ENCODE results near the gene MYH10. TPM values are rescaled to one million over a fixed set of nuclear protein-coding genes. Genes with fewer than 3 reads are reported as not detected.
"Not testable (repeated sequence)": the region's sequence is repeated elsewhere in the genome, so short reads cannot be mapped to it uniquely, and the experiment has no call there.

The MYH10 gene
- total RNA-seq, 1 experiment from 2014 or later, result 251 TPM

- Histone ChIP-seq H4K20me1 (ENCODE audit: control insufficient read depth, insufficient read depth, insufficient read length) (no peaks in the 10 kb centered on the region), H3K4me2 (ENCODE audit: insufficient read depth, insufficient read length, low read length) (no peak overlapping the region), H3K14ac (ENCODE audit: insufficient read depth, low read length) (no peak overlapping the region), H3K23ac (ENCODE audit: insufficient read length, low read depth, low read length) (no peak overlapping the region), H2BK5ac (ENCODE audit: insufficient read length, low read length) (no peak overlapping the region), H4K5ac (ENCODE audit: insufficient read length, low read depth, low read length) (no peak overlapping the region), H4K91ac (ENCODE audit: insufficient read length, low read depth, low read length) (no peak overlapping the region), H3K79me1 (ENCODE audit: insufficient read depth, low read depth, low read length, poor library complexity, severe bottlenecking) (no peaks in the 10 kb centered on the region), H2BK12ac (ENCODE audit: insufficient read length, low read depth, low read length) (no peak overlapping the region), H2AFZ (ENCODE audit: low read length) (no peak overlapping the region), H2BK15ac (ENCODE audit: low read depth, low read length) (no peak overlapping the region), H3K4ac (ENCODE audit: low read depth, low read length) (no peak overlapping the region), H3K79me2 (ENCODE audit: insufficient read depth, low read length) (no peaks in the 10 kb centered on the region; the same call in 1 of the 2 replicates), H3K9ac (ENCODE audit: extremely low read depth, insufficient read length, low read length) (no peak overlapping the region), H3K18ac (ENCODE audit: insufficient read length, low read depth, low read length) (no peak overlapping the region), H2AK5ac (ENCODE audit: insufficient read length, low read length) (no peak overlapping the region), H3K27me3 (ENCODE audit: insufficient read depth, low read length) (no peaks in the 10 kb centered on the region), H3T11ph (ENCODE audit: low read length) (no peak overlapping the region), H3K56ac (ENCODE audit: insufficient read length, low read depth, low read length) (no peak overlapping the region), H3K9me3 (ENCODE audit: control insufficient read depth, low read depth, low read length) (no peaks in the 10 kb centered on the region), H2BK120ac (ENCODE audit: low read depth, low read length, poor library complexity, severe bottlenecking) (no peak overlapping the region), H4K8ac (replicated peaks; ENCODE audit: insufficient read length, low read depth, low read length) (no peak overlapping the region), H2BK20ac (ENCODE audit: low read depth, low read length, poor library complexity, severe bottlenecking) (no peak overlapping the region), H3K4me1 (ENCODE audit: insufficient read depth, low read length) (no peaks in the 10 kb centered on the region), H3K23me2 (ENCODE audit: insufficient read length, low read depth, low read length, poor library complexity, severe bottlenecking) (no peaks in the 10 kb centered on the region), H3K27ac (ENCODE audit: insufficient read length, low read depth, low read length) (no peak overlapping the region)
- Mint-ChIP-seq H3K27ac (peak overlapping the region in 1 of 3 experiments; percentile 34; a peak in 2 of 7 replicates), H3K27me3 (ENCODE audit: low read depth) (no peaks in the 10 kb centered on the region; the same call in 1 of the 2 replicates), H3K4me3 (no peak overlapping the region), H3K9me3 (no peaks in the 10 kb centered on the region), H3K36me3 (ENCODE audit: insufficient read depth in 1 of 3, low read depth in 3 of 3) (peaks cover 33 to 89% (median 88%) of the 10 kb centered on the region in 3 experiments; a peak in 6 of 7 replicates), H3K4me1 (no peaks in the 10 kb centered on the region)
- no peak for DNase-seq
- WGBS (ENCODE audit: extremely low coverage, insufficient read length, low lambda C conversion rate), result no CpG with 5 or more reads among the region's 8 CpGs
- TF ChIP-seq CTCF (conservative IDR thresholded peaks at IDR 0.05), result no peak
Observed at GRCh38 chr17:8542599-8543502, 87.7 kb downstream of the MYH10 start.

- H3K4me1 ChIP-seq (ENCODE audit: insufficient read depth, low read length); H3K56ac ChIP-seq (ENCODE audit: insufficient read length, low read depth, low read length); H3K4me2 ChIP-seq (ENCODE audit: insufficient read depth, insufficient read length, low read length); H3K23ac ChIP-seq (ENCODE audit: insufficient read length, low read depth, low read length); H4K5ac ChIP-seq (ENCODE audit: insufficient read length, low read depth, low read length); H3K18ac ChIP-seq (ENCODE audit: insufficient read length, low read depth, low read length); H3K9me3 Mint-ChIP-seq; H2BK12ac ChIP-seq (ENCODE audit: insufficient read length, low read depth, low read length); H2BK120ac ChIP-seq (ENCODE audit: low read depth, low read length, poor library complexity, severe bottlenecking); H4K91ac ChIP-seq (ENCODE audit: insufficient read length, low read depth, low read length); H2BK5ac ChIP-seq (ENCODE audit: insufficient read length, low read length); H3K4ac ChIP-seq (ENCODE audit: low read depth, low read length); DNase-seq; H3K9me3 ChIP-seq (ENCODE audit: control insufficient read depth, low read depth, low read length); H2AK5ac ChIP-seq (ENCODE audit: insufficient read length, low read length); H4K20me1 ChIP-seq (ENCODE audit: control insufficient read depth, insufficient read depth, insufficient read length); H3K79me2 ChIP-seq (ENCODE audit: insufficient read depth, low read length); H2BK15ac ChIP-seq (ENCODE audit: low read depth, low read length); H2BK20ac ChIP-seq (ENCODE audit: low read depth, low read length, poor library complexity, severe bottlenecking); H3K4me3 Mint-ChIP-seq; H3K27me3 Mint-ChIP-seq (ENCODE audit: low read depth); H3T11ph ChIP-seq (ENCODE audit: low read length); H3K23me2 ChIP-seq (ENCODE audit: insufficient read length, low read depth, low read length, poor library complexity, severe bottlenecking); H3K79me1 ChIP-seq (ENCODE audit: insufficient read depth, low read depth, low read length, poor library complexity, severe bottlenecking); H3K27me3 ChIP-seq (ENCODE audit: insufficient read depth, low read length); H2AFZ ChIP-seq (ENCODE audit: low read length); H3K27ac Mint-ChIP-seq; H4K8ac ChIP-seq (replicated peaks; ENCODE audit: insufficient read length, low read depth, low read length); H3K14ac ChIP-seq (ENCODE audit: insufficient read depth, low read length); H3K4me1 Mint-ChIP-seq; H3K27ac ChIP-seq (ENCODE audit: insufficient read length, low read depth, low read length); H3K9ac ChIP-seq (ENCODE audit: extremely low read depth, insufficient read length, low read length): not testable (repeated sequence)
- whole genome bisulfite sequencing (ENCODE audit: extremely low coverage, insufficient read length, low lambda C conversion rate), result no CpG with 5 or more reads among the region's 7 CpGs
- peaks cover 27 to 79% (median 77%) of the 10 kb centered on the region in 3 experiments; a peak in 6 of 7 replicates for H3K36me3 Mint-ChIP-seq (ENCODE audit: insufficient read depth in 1 of 3, low read depth in 3 of 3)
Observed at GRCh38 chr17:8539976-8540375, 90.5 kb downstream of the MYH10 start.
